SU-DHL-6 (cell line): Measurements from ENCODE around the gene CCDC134.

Source experiments
- CTCF ChIP-seq: fragments of 200-600 bp; sonication (generic); IDR thresholded peaks from one replicate; pipeline ENCODE4 v1.5.1; 2017; ENCODE audit warnings: antibody characterized with exemption, mild to moderate bottlenecking, low read length, moderate library complexity; ENCODE audit not compliant: insufficient read depth, poor library complexity, severe bottlenecking
- EZH2phosphoT487 ChIP-seq: fragments of 200-600 bp; sonication (generic), shearing (Covaris generic); conservative IDR thresholded peaks from 2 replicates; pipeline ENCODE4 v1.6.1; 2018; ENCODE audit warnings: mild to moderate bottlenecking, antibody characterized with exemption, low read length, moderate library complexity, mixed read lengths

GRCh38 chr22:41868556-41868955 lies 68.1 kb downstream of the CCDC134 start:
- TF ChIP-seq CTCF (no peak), EZH2phosphoT487 (no peak)
